ENCODE data around the gene PLEKHM3.

DNA sequence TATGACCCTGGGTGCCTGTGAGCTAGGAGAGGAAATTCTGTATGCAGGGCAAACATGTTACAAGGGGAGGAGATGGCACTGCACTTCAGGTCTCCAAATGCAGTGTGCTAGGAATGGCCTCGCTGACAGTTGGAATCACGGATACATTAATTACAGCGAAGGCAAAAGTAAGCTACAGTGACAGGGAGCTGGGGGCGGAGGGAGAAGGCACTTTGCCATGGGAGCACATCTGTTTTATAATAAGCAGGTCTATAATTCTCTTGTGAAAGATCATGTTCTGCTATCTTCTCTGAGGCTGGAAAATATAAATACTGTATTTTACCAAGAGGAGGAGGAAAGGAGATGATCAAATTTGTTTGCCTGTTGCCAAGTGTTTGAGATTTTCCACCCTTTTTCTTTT is 199.3 kb downstream of the PLEKHM3 start:
- TF ChIP-seq, protein P1, sequence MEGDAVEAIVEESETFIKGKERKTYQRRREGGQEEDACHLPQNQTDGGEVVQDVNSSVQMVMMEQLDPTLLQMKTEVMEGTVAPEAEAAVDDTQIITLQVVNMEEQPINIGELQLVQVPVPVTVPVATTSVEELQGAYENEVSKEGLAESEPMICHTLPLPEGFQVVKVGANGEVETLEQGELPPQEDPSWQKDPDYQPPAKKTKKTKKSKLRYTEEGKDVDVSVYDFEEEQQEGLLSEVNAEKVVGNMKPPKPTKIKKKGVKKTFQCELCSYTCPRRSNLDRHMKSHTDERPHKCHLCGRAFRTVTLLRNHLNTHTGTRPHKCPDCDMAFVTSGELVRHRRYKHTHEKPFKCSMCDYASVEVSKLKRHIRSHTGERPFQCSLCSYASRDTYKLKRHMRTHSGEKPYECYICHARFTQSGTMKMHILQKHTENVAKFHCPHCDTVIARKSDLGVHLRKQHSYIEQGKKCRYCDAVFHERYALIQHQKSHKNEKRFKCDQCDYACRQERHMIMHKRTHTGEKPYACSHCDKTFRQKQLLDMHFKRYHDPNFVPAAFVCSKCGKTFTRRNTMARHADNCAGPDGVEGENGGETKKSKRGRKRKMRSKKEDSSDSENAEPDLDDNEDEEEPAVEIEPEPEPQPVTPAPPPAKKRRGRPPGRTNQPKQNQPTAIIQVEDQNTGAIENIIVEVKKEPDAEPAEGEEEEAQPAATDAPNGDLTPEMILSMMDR (IDR thresholded peaks at IDR 0.05), result no peak
- TF ChIP-seq EZH2 (IDR thresholded peaks at IDR 0.05) (no peak), EZH2phosphoT487 (IDR thresholded peaks at IDR 0.05) (no peak)
